Bladder microvascular endothelial cell (primary cell): ENCODE measurements around the gene DELE1. TPM values are rescaled to one million over a fixed set of nuclear protein-coding genes. Genes with fewer than 3 reads are reported as not detected.

Source experiments
- total RNA-seq: library from RNA; depleted of rRNA; stranded (reverse); fragments of >200 nt; gene quantifications from 2 replicates; pipeline ENCODE4 v1.2.3, GENCODE V29; 2014

DELE1 gene, protein sequence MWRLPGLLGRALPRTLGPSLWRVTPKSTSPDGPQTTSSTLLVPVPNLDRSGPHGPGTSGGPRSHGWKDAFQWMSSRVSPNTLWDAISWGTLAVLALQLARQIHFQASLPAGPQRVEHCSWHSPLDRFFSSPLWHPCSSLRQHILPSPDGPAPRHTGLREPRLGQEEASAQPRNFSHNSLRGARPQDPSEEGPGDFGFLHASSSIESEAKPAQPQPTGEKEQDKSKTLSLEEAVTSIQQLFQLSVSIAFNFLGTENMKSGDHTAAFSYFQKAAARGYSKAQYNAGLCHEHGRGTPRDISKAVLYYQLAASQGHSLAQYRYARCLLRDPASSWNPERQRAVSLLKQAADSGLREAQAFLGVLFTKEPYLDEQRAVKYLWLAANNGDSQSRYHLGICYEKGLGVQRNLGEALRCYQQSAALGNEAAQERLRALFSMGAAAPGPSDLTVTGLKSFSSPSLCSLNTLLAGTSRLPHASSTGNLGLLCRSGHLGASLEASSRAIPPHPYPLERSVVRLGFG
- total RNA-seq: 33.7 and 65.3 TPM in 2 replicates

DNA sequence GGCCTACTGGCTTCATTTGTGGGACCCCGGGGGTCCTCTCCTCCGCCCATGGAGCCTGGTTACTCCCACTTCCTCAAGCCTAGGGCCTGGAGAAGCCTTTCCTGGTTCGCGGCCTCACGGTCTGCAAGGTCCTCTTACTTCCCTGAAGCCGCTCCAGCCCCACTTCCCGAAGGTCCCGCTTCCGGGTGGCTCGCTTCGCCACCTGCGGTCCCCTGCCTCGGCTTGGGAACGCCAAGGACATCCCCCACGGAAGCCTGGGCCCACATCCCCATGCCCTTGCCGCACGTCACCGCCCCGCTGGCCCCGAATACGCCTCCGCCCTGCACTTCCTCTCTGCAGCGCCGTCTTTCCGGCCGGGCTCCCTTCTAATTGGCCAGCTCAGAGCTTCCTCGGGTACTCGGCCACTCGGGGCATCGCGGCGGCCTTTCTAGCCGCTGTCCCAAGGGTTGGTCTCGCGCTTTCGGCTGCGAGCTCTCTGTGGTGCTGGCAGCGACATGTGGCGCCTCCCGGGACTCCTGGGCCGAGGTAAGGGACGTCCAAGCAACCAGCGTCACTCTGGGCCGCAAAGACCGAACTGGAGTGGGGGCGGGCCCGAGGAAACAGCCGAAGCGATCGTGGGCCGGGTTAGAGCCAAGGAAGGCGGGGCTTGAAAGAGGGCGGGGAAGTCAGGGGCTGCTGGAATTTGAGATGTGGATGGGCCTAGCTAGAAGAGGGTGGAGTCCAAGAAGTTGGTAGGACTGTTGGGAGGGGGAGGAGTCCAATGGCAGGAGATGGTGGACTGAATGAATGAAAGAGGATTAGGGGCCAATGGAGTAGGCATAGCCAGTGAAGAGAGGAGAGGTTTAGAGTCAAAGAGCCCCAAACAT, at the start of gene DELE1:
Gene DELE1, plus strand, starts transcription at position 424 of the 866 bp plus-strand sequence. Its CDS starts 71 bp downstream, at position 495.

DNA sequence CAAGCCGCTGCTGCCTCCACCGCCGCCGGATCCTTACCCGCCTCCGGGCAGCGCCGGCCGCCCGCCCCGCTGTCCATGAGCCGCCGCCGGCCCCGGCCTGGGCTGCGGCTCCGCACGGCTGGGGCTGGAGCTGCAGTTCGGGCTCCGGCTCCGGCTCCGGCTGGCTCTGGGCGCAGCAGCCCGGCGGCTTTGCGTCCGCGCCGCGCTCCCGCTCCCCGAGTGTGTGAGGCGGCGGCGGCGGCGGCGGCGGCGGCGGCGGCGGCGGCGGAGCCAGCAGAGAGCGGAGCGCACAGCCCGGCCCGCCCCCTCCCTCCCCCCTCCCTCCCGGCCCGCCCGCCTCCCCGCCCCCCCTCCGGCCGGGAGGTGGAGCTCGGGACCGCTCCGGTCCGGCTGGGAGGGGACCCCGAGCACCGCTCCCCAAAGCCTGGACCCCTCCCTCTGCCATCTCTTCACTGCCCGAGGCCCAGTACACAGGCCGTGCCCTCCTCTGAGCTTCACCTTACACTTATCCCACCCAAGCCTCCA, 45.4 kb upstream of the DELE1 start, which contains the start of gene PCDH1:
Gene PCDH1, minus strand, starts transcription at position 225 of the 525 bp plus-strand sequence. Its CDS starts 148 bp downstream, at position 77.

DNA sequence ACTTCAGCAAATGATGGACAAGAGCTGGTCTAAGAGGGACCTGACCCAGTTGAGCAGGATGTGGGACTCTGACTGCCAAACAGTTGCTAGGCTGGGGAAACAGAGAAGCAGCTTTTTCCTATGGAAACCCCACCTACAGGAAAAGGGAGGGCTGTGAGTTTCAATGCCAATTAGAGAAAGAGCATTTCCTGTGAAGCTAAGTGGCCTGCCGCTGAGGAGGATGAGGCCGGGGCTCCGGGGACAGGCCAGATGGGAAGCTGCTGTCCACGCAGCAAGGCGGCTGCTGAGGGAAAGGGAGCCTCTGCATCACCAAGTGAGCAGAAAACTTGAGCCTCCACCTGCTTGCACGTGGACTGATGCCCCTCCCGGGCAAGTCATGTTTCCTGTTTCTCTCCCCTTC, 34.4 kb downstream of the DELE1 start, which contains the start of gene PCDH12:
Gene PCDH12, minus strand, starts transcription at position 90 of the 400 bp plus-strand sequence. CDS start 351 bp downstream, outside the sequence.

DNA sequence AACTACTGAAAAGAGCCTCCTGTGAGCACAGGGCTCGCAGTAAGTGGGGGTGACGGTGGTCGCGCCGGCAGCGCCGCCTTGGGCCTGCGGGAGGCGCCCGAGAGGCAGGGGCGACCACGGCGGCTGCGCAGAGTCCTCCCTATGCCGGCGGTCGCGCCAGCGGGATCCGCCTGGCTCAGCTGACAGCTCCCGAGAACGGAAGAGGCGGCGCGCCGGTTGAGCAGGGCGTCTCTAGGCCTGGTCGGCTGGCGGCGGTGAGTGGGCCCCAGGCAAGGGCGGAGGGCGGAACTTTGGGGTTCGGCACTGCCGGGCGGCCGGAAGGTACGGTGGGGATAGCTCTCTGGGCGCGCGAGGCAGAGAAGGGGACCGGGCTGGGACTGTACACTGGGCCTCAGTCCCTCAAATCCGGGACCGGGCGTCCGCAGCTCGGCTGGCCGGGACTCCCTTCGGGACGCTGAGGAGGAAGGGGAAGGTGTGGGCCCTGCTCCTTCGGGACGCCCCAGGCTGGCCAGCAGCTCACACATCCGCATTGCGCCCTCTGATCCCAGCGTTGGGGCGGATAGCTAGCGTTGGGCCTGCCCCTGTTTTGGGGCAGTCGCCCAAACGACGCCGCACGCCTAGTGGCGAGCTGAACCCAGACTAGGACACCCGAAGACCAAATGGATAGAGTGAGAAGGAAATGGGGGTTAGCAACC, 45.4 kb downstream of the DELE1 start, which contains the start of gene RNF14:
Gene RNF14, plus strand, starts transcription at position 192 of the 695 bp plus-strand sequence. CDS start 4,484 bp downstream, outside the sequence.

Other genes starting within 250 kb of the DELE1 start
- 26.2 and 58.8 TPM in 2 replicates for gene ARAP3, start 241.6 kb upstream of the DELE1 start, total RNA-seq
- gene PCDH1, start 45.5 kb upstream of the DELE1 start, total RNA-seq: 191 and 196 TPM in 2 replicates
- 22.0 and 35.0 TPM in 2 replicates for gene PCDH12, start 34.3 kb downstream of the DELE1 start, total RNA-seq
- gene RNF14, start 45.2 kb downstream of the DELE1 start, total RNA-seq: 37.4 and 82.6 TPM in 2 replicates
- 22.2 and 41.9 TPM in 2 replicates for gene GNPDA1, start 89.2 kb downstream of the DELE1 start, total RNA-seq
- gene NDFIP1, start 184.9 kb downstream of the DELE1 start, total RNA-seq: 32.6 and 32.9 TPM in 2 replicates